ENCODE data around the gene FAAP20.

- TF ChIP-seq CTCF (conservative IDR thresholded peaks at IDR 0.05; ENCODE audit: low read length) (no peak), EZH2phosphoT487 (IDR thresholded peaks at IDR 0.05; ENCODE audit: borderline replicate concordance) (no peak)
Measured at GRCh38 chr1:2144501-2145090, 50.0 kb downstream of the FAAP20 start.

Measured in Loucy (cell line).